GM18907 (cell line): ENCODE measurements around the gene DNAAF1.
"Not testable (repeated sequence)": the region's sequence is repeated elsewhere in the genome, so short reads cannot be mapped to it uniquely, and the experiment has no call there.

Experiments used
- ATAC-seq: cut with Tn5 transposase; IDR thresholded peaks from one replicate; pipeline ENCODE4 v1.9.1; 2021; ENCODE audit warnings: mild to moderate bottlenecking, moderate library complexity; ENCODE audit not compliant: unreplicated experiment

The DNAAF1 gene

DNA sequence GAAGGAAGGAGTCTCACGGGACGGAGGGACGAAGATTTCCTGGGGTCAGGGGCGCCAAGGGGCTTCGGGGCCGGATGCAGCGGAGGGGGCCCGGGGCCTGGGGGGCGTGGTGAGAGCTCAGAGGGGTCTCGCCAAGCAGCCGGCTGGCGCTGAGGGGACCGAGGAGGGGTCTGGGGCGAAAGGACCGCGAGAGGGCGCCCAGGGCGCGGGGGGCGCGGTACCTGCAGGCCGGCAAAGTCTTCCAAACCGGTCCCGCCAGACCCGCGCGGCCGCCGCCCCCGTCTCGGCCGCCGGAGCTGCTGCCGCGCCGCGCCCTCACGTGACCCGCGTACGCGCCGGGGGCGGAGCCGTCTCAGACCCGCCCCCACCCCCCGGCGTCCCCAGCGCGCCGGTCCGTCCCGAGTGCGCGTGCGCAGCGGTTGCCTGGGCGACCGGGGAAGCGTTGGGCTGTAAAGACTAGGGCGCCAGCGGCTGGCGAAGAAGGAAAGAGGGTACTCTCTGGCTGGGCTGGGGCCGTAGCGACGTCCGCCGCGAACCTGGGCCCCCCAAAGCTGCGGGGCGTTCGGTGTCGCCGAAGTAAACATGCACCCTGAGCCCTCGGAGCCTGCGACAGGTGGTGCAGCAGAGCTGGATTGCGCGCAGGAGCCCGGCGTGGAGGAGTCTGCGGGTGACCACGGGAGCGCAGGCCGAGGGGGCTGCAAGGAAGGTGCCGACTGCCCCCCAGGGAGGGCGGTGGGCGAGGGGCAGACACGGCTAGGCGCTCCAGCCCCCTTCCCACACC is at the start of gene DNAAF1, which contains the start of gene HSDL1:
TSS of gene DNAAF1 (plus strand) at position 450 of the 781 bp plus-strand sequence. CDS start at position 583, 133 bp downstream.
TSS of gene HSDL1 (minus strand) at position 319 of the 781 bp plus-strand sequence. CDS start 13,856 bp downstream, outside the sequence.
- peak; percentile 92 for ATAC-seq

DNA sequence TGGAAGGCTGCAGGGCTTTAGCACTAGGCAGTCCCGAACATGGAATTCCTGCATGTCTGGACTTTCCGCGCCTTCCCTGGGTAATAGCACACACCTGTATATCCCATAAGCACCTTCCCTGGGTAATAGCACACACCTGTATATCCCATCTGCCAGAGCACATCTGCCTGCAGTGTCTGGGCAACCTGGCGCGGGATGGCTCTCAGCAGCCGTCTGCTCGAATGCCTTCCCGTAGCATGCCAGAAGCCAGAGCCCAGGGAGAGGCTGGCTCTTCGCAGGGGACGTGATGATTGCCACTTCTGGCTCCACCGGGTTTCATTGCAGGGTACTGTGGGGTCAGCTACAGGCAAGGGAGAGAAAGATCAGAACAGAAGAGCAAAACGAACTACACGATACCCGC is 49.6 kb upstream of the DNAAF1 start:
- no peak for ATAC-seq

DNA sequence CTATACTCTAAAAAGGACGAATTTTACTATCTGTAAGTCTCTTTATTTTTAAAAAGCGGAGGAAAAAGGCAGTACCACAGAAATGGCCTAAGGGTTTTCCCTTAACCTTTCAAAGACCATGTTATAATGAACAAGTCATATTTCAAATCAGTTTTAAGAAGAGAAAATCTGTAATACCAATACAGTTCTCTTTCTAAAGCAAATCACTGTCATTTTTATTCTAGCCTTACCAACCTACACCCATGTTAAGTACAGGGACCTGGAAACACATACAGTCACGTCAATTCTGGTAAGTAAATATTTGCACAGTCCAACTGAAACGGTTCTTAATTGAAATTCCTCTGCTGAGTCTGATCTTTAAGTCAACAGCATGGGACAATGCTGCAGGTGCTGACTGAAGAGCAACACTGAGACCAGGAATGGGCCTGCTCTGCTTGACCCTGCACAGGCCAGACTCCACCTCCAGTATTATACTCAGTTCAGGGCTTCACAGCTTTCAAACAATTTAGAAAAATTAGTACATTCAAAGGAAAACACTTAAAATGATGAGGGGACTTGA is 48.6 kb upstream of the DNAAF1 start:
- ATAC-seq, result no peak

DNA sequence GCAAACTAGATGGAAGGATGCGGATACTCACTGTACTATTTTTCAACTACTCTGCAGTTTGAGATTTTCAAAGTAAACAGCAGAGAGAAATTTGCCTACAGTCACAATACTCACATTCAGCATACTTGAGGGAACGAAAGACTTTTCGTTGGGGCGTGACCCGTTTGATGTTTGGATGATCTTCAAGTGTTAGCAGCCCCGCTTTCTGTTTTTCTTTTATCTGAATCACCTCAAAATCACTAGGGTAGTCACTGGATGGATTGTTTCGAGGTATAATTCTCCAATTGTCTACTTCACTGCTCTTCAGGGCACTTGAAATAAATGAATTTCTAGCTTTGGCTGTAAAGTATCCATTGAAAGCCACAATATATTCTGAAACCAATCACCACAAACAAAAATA is 46.2 kb upstream of the DNAAF1 start:
- ATAC-seq, result no peak

DNA sequence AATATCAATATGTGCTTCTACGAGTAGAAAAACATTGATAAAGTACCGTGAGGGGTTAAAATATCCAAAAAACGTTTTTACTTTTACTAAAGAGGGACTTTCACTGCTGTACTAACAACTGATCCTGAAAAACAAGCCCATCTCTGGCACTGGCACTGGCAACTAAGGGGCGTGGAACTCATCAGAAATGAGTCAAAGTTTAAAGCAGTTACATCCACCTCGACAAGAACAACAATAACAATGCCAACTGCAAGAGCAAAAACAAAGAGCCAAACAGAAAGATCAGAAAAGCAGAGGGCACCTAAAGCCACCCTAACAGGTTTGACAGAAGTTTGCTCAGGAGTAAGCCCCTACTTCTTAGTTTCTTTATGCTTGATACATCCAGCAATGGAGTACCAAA is 41.4 kb upstream of the DNAAF1 start:
- ATAC-seq, result no peak

DNA sequence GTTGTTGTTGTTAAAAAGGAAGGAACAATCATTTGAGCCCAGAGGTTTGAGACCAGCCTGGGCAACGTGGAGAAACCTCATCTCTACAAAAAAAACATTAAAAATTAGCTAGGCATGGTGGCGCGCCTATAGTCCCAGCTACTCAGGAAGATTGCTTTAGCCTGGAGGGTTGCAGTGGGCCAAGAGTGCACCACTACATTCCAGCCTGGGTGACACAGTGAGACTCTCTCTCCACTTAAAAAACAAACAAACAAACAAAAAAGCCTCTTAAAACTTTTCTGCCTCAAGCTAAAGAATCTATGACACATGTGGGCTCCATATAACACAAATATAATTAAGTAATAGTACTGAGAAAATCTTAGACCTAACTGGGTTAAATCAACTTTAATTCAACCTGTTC is 40.9 kb upstream of the DNAAF1 start:
- no peak for ATAC-seq

DNA sequence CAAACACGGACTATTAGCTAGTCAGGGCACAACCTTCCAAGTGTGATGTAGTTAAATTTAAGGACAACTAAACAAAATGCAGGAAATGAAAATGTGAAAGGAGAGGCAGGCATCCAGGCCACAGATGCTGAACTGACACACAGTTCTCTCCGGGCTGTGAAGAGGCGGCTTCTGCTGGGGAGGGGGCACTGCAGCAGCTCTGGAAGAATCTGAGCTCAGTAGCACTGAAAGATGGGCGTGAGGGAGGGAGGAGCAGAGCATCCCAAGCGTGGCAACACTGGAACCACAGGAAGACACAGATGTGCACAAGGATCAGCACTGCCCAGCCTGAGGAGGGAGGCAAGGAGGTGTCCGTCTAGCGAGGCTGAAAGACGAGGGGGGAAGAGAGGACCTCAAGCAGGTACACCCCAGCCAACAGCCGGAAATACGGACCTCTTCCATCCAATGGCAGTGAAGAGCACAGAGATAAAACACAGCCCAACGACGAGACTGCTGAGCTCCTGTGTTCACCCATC is 39.8 kb upstream of the DNAAF1 start:
- no peak for ATAC-seq

DNA sequence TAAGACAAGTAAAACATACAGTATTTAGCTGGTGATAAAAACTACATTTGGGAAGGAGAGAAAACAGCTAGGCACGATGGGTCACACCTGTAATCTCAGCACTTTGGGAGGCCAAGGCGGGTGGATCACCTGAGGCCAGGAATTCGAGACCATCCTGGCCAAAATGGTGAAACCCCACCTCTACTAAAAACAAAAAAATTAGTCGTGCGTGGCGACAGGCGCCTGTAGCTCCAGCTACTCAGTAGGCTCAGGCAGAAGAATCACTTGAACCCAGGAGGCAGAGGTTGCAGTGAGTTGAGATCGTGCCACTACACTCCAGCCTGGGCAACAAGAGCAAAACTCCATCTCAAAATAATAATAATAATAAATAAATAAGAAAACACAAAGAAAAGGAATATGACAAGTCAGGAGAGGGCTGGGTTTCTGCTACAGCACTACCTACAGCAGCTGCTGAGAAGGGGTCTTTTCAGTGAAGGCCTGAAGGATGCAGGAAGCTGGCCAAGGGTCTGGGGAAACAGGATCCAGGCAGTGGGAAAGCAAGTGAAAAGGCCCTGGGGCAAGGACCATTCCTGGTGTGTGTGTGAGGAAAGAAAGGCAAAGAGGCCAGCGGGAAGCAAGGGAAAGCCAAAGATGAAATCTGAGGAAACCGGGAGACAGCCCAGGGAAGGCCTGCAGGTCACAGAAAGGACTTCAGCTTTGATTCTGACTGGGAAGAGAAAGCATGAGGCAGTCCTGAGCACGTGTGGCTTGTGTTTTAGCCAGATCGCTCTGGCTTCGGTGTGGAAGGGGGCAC is 39.0 kb upstream of the DNAAF1 start:
- no peak for ATAC-seq

DNA sequence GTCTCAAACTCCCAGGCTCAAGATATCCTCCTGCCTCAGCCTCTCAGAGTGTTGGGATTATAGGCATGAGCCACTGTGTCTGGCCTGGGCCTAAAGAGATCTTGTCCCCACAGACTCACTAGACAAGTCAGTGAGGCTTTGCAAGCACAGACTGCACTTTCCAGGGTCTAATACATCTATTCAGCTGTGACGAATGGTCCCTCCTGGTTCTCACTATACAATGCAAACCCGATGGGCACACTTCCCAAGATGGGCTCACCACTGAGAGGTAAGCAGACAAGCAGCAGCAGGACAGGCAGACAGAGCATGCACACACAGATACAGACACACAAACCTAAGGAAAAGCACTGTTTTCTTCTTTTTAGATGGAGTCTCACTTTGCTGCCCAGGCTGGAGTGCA is 37.2 kb upstream of the DNAAF1 start:
- no peak for ATAC-seq

DNA sequence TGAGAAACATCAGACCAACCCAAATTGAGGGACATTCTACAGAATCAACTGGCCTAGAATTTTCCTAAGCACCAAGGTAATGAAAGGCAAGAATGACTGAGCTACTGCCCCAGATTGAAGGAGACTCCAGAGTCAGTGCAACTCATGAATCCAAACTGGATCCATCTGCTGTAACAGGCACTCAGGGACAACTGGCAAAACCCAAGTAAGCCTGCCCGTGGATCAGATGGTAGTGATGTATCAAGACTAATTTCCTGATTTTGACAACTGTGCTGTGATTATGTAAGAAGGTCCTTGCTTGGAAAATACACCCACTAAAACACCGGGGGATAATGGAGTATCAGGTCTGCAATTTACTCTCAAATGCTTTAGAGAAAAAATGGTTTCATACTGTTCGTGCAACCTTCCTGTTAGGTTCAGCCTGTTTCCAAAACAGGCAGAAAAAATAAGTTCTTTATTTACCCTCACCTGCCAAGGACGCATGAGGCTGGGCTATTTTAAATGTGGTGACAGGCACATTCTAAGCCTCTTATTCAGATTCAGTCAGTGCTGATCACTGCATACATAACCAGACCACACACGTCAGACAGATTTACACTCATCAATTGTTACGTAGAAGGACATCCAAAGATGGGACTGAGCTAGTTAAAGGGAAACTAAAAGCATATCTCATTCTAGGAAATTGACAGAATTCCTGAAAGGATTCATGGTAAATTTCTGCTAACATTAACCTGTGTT is 35.3 kb upstream of the DNAAF1 start:
- ATAC-seq, result no peak

DNA sequence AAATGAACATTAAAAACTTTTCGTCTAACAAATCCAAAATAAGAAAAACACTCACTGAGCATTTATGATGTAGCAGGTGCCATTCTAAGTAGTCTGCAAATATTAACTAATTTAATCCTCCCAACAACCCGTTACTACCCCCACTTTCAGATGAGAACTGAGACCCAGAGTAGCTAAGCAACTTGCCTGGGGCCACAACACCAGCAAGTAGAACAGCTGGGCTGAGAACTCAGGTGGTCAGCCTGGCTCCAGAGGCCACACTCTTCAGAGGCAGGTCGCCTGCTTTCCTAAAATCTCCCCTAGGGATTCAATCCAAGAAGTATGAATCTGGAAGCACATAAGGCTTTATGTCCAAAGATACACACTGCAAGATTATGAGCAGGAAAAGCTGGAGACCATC is 34.6 kb upstream of the DNAAF1 start:
- no peak for ATAC-seq

DNA sequence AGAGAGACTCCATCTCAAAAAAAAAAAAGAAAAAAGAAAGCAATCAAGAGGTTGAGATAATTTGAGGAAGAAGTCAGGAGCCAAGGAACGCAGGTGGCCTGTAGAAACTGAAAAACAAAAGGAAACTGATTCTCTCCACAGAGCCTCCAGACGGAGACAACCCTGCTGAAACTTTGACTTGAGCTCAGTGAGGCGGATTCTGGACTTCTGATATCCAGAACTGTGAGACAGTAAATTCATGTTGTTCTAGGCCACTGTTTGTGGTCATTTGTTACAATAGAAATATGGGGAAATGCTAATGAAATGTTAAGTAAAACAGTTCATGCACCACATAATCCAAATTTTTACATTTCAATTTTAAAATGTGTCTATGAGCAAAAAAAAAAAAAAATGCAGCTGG is 33.6 kb upstream of the DNAAF1 start:
- no peak for ATAC-seq

DNA sequence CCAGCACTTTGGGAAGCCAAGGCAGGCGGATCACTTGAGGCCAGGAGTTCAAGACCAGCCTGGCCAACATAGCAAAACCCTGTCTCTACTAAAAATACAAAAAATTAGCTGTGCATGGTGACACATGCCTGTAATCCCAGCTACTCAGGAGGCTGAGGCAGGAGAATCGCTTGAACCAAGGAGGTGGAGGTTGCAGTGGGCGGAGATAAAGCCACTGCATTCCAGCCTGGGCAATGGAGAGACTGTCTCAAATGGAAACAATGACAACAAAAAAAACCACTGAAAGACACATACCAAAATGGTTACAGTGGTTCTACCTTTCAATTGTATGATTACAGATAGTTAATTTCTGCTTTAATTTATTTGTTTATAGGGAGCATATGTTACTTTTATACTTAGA is 33.2 kb upstream of the DNAAF1 start:
- ATAC-seq, result not testable (repeated sequence)

DNA sequence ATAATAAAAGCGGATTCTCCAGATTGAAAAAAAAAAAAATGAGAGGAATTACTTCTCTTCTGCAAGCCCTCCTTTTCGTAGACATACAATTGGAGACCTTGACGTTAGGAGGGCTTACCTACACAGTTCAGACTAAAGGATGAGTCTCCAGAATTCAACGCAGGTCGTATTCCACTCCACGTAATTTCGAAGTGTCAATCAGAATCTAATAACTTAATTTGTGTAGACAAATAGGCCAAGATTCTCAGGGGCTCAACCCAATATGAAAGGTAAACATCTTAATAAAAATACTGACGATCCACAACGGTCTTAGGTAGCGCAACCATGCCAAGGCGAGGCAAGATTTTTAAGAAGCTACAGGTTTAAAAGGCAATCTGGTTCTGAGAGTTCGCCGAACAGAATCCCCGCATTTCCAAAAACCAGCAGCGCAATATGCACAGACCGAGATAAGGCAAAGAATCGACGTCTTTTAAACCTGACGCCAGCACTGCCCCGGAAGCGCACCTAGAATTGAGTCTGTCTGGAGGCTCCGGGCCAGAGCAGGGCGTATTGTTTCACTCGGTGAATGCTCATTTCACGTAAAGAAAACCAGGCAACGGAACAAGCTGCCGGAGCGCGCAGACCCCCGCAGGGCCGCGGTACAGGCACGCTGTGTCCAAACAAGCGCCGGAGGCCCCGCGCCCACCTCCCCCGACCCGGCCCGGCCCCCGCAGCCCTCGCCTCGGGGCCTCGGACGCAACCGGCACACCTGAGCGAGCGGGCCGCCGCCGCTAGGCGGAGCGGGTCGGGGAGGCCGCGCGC is 29.0 kb upstream of the DNAAF1 start:
- ATAC-seq, result peak; percentile 40

DNA sequence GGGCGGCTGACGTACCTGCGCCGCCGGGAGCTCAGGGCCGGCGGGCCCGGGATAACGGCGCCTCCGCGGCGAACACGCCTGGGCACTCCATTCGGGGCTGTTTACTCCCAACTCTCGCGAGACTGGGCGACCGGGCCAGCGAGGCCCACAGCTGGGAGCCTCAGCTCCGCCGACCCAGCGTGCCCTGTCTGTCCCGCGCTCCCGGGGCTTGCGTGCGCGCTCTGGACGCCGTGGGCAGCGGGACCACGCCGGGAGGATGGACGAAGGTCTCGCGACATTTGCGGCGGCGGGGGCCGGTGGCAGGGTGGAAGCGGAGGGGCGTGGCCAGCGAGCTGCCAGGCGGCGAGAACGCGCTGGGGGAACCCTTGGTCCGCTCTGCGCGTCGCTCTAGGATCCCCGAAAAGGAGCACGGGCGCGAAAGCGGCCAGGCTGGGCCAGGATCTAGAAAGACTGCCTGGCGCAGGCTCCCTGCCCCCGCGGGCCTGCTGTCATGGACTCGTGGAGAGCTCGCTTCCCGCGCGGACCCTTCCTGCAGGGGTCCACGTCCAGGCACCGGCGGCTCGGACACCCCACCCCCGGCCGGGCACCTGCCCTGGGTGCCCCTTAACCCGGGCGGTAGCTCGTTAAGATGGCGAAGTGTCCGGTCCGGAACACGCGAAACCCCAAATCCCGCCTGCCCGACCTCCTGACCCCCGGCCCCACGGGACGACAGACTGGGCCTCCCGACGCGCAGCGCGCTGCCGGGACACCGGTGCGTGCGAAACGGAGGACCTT is 28.2 kb upstream of the DNAAF1 start, which contains the start of gene MBTPS1:
TSS of gene MBTPS1 (minus strand) at position 223 of the 774 bp plus-strand sequence. CDS start 15,159 bp downstream, outside the sequence.
- ATAC-seq, result peak; percentile 89

DNA sequence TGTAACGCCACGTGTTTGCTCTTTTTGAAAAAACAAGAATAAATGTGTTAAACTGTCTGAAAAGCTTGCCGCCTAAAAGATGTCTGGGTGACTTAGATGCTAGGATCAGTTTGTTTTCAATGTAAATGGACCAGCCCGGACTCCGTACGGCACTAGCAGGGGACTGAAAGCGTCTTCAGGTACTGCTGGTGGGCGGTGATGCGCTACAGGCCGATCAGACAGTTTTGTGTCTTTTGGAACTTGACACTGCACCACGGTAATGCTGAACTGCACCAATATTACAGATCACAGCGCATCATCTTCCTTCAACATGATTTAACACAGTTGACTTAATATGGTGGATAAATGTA is 27.6 kb upstream of the DNAAF1 start:
- ATAC-seq, result peak; percentile 10

DNA sequence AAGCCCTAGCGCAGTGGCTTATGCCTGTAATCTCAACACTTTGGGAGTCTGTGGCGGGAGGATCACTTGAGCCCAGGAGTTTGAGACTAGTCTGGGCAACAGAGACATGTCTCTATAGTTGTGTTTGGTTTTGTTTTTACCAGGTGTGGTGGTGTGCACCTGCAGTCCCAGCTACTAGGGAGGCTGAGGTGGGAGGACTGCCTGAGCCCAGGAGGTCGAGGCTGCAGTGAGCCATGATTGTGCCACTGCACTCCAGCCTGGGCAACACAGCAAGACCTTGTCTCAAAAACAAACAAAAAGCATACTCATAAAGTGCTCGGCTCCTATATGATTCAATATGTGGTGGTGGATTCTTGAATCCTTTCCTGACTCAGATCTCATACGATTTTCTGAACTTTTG is 26.8 kb upstream of the DNAAF1 start:
- ATAC-seq, result not testable (repeated sequence)

DNA sequence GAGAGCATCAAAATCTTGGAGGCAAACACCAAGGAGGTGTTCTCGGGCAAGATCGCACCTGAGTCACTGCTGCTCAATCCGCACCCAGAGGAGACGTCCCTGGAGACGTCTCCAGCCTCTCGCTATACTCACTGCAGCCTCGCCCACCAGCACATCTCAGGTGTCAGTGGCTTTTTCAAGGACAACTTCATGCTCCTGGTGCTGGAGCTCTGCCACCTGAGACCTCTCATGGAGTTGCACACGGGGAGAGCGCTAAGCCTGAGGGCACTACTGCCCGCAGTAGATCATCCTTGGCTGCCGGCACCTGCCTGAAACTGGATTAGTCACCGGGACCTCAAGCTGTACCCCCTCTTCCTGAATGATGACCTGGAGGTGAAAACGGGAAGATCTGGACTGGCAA is 25.7 kb upstream of the DNAAF1 start:
- no peak for ATAC-seq

DNA sequence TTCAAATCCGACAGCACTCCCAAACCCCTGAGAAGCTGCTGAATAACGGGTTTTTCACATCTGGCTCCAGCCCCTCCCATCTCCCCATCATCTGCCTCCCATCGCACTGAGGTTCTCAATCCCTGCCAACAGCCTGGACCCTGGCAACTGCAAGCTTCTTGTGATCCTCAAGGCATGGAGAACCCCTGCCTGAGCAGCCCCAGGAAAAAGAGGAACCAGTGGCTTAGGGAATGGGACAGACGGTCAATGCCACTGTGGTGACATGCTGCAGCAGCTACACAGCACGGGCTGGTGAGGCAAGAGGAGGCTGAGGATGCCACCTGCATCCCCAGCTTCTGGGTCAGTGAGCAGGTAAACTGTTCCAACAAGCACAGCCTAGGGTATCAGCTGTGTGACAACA is 25.1 kb upstream of the DNAAF1 start:
- ATAC-seq, result no peak
